Effector memory CD8-positive, alpha-beta T cell (primary cell): ENCODE results near the gene GRAMD1A.

ENCODE experiments used
- ATAC-seq: fragments of 150-1000 bp; cut with Tn5 transposase; replicated peaks from 2 replicates; pipeline ENCODE4 v1.10.0; 2021; ENCODE audit warnings: mild to moderate bottlenecking, moderate library complexity
- DNase-seq, 3 experiments: peaks; one replicate each; pipeline ENCODE4 v3.0.0; 2021
- H3K27ac Mint-ChIP-seq, 2 donors: one replicate each; pipeline ENCODE4 v1.8.0; 2022; ENCODE audit warnings: mild to moderate bottlenecking in 2 of 2, mixed read lengths in 2 of 2, moderate library complexity in 2 of 2
- H3K27me3 Mint-ChIP-seq, 2 donors: one replicate each; pipeline ENCODE4 v1.8.0; 2022; ENCODE audit warnings: mixed read lengths in 2 of 2
- H3K36me3 Mint-ChIP-seq: one replicate; pipeline ENCODE4 v1.8.0; 2022; ENCODE audit warnings: mild to moderate bottlenecking, moderate library complexity, mixed read lengths; ENCODE audit not compliant: insufficient read depth
- H3K4me1 Mint-ChIP-seq, 2 donors: one replicate each; pipeline ENCODE4 v1.8.0; 2022; ENCODE audit warnings: low read depth in 2 of 2, mixed read lengths in 2 of 2
- H3K4me3 Mint-ChIP-seq, 2 donors: one replicate each; pipeline ENCODE4 v1.8.0; 2022; ENCODE audit warnings: mild to moderate bottlenecking in 2 of 2, mixed read lengths in 2 of 2, moderate library complexity in 2 of 2
- H3K9me3 Mint-ChIP-seq, 2 donors: one replicate each; pipeline ENCODE4 v1.8.0; 2022; ENCODE audit warnings: mixed read lengths in 2 of 2

The GRAMD1A gene

DNA sequence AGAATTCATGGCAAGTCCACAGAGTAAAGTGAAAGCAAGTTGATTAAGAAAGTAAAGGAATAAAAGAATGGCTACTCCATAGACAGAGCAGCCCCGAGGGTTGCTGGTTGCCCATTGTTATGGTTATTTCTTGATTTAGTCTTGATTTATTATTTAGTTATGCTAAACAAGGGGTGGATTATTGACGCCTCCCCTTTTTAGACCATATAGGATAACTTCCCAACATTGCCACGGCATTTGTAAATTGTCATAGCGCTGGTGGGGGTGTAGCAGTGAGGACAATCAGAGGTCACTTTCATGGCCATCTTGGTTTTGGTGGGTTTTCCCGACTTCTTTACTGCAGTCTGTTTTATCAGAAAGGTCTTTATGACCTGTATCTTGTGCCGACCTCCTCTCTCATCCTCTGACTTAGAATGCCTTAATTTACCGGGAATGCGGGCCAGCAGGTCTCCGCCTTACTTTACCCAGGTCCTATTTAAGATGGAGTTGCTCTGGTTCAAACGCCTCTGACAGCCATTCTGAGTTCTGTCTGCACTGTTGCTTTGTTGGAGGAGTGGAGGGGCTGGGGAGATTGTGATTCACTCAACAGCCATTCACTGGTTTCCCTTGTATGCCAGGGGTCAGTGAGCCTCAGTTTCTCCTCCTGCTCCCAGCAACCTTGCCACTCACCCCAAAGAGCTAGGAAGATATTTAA is 69.0 kb downstream of the GRAMD1A start:
- Mint-ChIP-seq H3K4me3 (no peak overlapping the region), H3K27ac (no peak overlapping the region), H3K27me3 (peaks cover 0 to 10% of the 10 kb centered on the region in 2 donors), H3K9me3 (no peaks in the 10 kb centered on the region), H3K4me1 (peaks cover 3 to 5% of the 10 kb centered on the region in 2 donors), H3K36me3 (peaks cover 2% of the 10 kb centered on the region)
- ATAC-seq (no peak), DNase-seq (no peak)

DNA sequence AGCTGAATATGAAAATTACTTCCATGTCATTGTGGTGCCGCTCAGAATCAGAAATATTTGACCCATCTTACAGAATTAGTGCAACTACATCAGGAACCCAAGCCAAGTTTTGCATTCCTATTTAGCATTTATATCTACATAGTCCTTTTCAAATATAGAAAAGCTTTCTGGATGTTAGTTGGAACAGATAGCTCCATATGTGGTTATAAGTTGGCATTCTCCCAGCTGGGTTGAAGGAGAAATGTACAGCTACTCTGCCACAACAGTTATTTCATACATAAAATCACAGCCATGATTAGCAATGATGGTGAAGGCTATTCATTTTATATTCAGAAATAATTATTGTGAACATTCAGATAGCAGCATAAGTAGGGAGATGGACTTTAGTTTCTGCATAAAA is 69.6 kb downstream of the GRAMD1A start:
- no peak for DNase-seq

DNA sequence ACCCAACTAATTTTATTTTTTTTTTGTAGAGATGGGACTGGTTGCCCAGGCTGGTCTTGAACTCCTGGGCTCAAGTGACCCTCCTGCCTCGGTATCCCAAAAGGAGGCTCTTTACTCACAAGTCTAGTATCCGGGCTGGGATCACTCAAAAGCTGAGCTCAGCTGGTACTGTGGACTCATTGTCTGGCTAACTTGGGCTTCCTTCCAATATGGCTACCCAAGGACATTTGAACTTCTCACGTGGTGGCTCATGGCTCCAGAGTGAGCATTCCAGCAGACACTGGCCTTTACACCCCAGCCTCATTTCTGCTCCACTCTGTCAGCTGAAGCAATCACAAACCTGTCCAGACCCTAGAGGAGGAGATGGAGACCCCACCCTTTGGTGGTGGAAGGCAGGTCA is 70.3 kb downstream of the GRAMD1A start:
- Mint-ChIP-seq H3K4me1 (peaks cover 3 to 5% of the 10 kb centered on the region in 2 donors), H3K27ac (no peak overlapping the region), H3K27me3 (peaks cover 0 to 10% of the 10 kb centered on the region in 2 donors), H3K4me3 (no peak overlapping the region), H3K9me3 (no peaks in the 10 kb centered on the region), H3K36me3 (peaks cover 2% of the 10 kb centered on the region)
- ATAC-seq (no peak), DNase-seq (no peak)

More for the DNA sequence above, 69.6 kb downstream of the GRAMD1A start:
- Mint-ChIP-seq H3K4me3 (no peak overlapping the region), H3K27me3 (peaks cover 0 to 10% of the 10 kb centered on the region in 2 donors), H3K4me1 (peaks cover 3 to 5% of the 10 kb centered on the region in 2 donors), H3K9me3 (no peaks in the 10 kb centered on the region), H3K27ac (no peak overlapping the region), H3K36me3 (peaks cover 2% of the 10 kb centered on the region)
- no peak for ATAC-seq

DNA sequence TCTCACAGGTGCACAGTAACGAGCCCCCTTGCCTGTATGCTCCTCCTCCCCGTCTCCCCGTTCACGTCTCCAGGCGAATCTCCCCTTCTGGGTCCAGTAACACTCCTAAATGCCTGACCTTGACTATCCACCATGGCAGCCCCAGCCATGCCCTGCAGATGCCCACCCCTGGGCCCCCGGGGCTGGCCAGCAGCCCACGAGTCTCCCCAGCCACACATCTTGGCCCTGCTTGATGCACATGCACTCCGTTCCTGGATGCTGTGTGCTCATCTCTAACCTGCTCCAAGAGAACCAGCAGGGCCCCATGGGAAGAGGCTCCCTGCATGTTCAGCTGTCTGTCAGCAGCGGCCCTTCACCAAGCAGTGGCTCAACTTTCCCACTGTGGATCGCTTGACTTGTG is 73.4 kb downstream of the GRAMD1A start:
- Mint-ChIP-seq H3K9me3 (no peaks in the 10 kb centered on the region), H3K27me3 (peaks cover 8 to 26% of the 10 kb centered on the region in 2 donors), H3K4me1 (peaks cover 0 to 2% of the 10 kb centered on the region in 2 donors), H3K27ac (peak overlapping the region in 1 of 2 donors; percentile 5), H3K36me3 (no peaks in the 10 kb centered on the region), H3K4me3 (no peak overlapping the region)
- DNase-seq (no peak), ATAC-seq (no peak)

DNA sequence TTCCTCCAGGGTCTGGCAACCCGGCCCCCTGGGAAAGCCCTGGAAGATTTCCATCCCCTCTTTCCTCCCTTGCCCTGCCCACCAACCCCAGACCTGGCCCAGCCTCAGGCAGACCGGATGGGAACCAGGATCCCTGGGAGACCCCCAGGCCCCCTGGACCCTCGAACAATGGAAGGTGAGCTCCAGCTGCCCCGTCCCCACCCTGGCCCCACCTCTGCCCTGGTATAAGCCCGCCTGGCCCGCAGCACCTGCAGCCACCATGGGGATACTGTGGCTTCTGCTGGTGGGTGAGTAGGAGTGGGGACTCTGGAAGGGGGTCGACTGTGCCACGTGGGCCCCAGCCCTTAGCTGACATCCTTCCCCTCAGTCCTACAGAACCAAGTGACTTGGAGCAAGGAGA is 73.8 kb downstream of the GRAMD1A start:
- H3K36me3 Mint-ChIP-seq, result no peaks in the 10 kb centered on the region
- H3K27ac Mint-ChIP-seq, result peak overlapping the region in 1 of 2 donors; percentile 5
- H3K9me3 Mint-ChIP-seq, result no peaks in the 10 kb centered on the region
- peaks cover 8 to 26% of the 10 kb centered on the region in 2 donors for H3K27me3 Mint-ChIP-seq
- no peak for DNase-seq
- ATAC-seq, result no peak
- no peak overlapping the region for H3K4me3 Mint-ChIP-seq
- peaks cover 0 to 2% of the 10 kb centered on the region in 2 donors for H3K4me1 Mint-ChIP-seq

DNA sequence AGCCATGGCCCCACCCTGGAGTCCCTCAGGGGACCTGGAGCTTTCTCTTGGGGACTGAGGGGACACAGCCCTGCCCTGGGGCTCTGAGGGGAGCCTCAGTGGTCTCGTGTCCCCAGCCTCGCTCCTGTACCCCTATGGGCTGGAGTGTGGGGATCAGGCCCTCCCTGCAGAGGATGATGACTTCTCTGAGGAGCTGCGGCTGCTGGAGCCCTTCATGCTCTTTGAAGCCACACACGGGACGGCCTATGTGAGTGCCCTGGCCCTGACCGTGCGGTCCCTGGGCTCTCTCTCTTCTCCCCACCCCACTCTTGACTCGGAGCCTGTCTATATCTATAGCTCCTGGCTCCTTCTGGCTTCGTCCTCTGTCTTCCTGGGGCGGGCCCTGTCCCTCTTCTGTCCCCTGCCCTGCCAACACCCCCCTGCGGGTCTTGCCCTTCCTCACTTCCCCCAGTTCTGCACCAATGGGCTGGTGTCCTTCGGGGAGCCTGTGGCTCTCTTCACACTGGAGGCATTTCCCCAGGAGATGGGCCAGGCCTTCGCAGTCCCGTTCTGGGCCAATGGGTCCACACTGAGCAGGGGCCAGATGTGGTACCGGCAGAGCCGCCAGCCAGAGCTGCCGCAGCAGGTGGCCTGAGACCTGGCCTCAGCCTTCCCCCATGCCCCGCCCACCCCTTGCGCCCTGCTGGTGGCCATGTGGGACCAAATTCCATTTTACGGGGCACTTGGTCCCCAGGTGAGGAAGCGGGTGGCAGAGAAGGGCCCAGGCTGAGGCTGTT is 74.5 kb downstream of the GRAMD1A start:
- no peaks in the 10 kb centered on the region for H3K9me3 Mint-ChIP-seq
- no peak overlapping the region for H3K27ac Mint-ChIP-seq
- no peak overlapping the region for H3K4me3 Mint-ChIP-seq
- H3K27me3 Mint-ChIP-seq, result peaks cover 8 to 26% of the 10 kb centered on the region in 2 donors
- ATAC-seq (no peak), DNase-seq (no peak)
- H3K36me3 Mint-ChIP-seq, result no peaks in the 10 kb centered on the region
- peaks cover 0 to 2% of the 10 kb centered on the region in 2 donors for H3K4me1 Mint-ChIP-seq

DNA sequence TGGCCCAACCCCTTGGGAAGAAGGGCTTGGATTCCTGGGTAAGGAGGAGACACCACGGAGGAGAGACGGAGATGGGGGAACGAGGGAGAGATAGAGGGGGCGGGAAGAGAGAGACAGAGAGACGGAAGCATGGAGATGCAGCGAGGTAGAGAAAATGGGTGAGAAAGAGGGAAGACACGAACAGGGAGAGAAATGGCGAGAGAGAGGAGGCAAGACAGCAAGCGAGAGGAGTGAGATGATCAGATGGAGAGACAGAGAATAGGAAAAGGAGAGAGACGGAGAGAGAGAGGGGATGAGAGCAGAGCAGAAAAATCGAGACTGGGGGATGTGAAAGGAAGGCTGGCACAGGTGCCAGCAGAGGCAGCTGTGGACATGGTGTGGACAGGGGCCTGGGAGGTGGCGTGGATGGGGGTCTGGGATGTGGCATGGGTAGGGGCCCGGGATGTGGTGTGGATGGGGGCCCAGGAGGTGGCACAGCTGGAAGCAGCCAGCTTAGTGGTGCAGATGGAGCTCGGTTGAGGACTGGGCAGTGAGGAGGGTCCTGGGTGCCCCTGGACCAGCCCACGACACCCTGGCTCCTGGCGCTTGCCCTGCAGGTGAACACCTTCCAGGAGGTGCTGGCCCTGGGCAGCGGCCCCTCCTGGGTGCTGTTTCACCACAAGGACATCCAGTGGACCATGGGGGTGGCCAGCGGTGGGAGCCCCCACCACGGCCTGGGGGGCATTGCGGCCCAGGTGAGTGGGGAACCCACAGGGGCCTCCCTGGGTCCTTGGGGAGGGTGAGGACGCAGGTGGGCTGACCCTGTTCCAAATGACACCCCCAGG is 75.3 kb downstream of the GRAMD1A start:
- peaks cover 0 to 2% of the 10 kb centered on the region in 2 donors for H3K4me1 Mint-ChIP-seq
- no peaks in the 10 kb centered on the region for H3K36me3 Mint-ChIP-seq
- no peak overlapping the region for H3K4me3 Mint-ChIP-seq
- no peaks in the 10 kb centered on the region for H3K9me3 Mint-ChIP-seq
- no peak overlapping the region for H3K27ac Mint-ChIP-seq
- ATAC-seq, result no peak
- peaks cover 8 to 27% of the 10 kb centered on the region in 2 donors for H3K27me3 Mint-ChIP-seq
- DNase-seq, result no peak

DNA sequence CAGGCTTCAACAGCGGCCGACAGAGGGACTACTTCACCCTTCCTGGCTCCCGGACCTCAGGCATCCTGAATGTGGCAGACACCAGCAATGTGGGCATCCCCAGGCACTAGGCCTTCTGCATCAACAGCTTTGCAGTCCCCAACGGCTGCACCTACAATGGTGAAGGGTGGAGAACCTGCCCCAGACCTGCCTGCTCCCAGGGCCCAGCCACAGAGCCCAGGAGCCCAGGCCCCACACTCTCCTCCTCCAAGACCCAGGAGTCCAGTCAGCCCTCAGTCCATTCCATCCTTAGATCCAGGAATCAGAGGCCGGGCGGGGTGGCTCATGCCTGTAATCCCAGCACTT is 75.9 kb downstream of the GRAMD1A start:
- Mint-ChIP-seq H3K27me3 (peaks cover 8 to 27% of the 10 kb centered on the region in 2 donors), H3K27ac (no peak overlapping the region), H3K9me3 (no peaks in the 10 kb centered on the region), H3K36me3 (no peaks in the 10 kb centered on the region), H3K4me3 (no peak overlapping the region), H3K4me1 (peaks cover 0 to 2% of the 10 kb centered on the region in 2 donors)
- ATAC-seq (no peak), DNase-seq (no peak)
